ENCODE measurements around the gene SEPTIN5. TPM values are rescaled to one million over a fixed set of nuclear protein-coding genes. Genes with fewer than 3 reads are reported as not detected.

The SEPTIN5 gene
- total RNA-seq, 1 donor from 2014 or later: 32.0 TPM

DNA sequence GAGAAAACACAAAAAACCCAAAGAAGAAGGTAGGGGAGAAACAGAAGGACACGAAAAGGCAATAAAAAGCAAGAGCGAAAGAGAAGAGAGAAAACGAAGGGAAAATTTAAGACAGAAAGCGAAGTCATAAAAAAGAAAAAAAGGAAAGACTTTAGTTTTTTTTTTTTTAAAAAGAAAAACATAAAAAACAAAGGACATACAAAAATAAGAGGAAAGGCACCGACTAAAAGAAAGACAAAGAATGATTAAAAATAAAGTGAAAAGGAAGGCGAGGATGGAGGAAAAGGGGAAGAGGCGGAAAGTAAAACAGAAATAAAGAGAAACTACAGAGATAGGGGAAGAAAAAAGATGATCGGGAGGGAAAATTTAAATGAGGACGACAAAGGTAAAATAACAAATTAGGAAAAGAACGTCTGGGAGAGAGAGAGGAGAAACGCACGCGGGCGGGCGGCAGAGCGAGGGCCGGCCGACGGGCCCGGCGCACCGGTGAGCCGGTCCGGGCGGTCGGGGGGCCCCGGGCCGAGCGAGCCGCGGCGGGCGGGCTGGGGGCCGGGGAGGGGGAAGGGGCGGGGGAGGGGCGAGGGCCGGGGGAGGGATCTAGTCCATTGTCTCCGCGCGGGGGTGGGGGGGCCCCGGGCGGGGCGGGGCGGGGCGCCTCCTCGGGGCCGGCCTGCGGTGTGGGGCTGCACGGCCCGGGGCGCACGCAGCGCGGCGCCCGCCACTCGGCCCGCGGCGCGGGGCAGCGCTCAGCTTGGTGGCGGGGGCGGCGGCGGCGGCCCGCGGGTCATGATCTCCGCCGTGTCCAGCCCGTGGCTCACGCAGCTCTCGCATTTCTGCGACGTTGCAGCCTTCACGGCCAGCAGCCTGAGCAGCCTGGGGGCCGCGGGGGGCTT is 46.0 kb downstream of the SEPTIN5 start, which contains the start of gene TBX1:
Gene TBX1, plus strand, starts transcription at position 721 of the 893 bp plus-strand sequence. Its CDS starts 66 bp downstream, at position 787.
- TF ChIP-seq, protein P1, sequence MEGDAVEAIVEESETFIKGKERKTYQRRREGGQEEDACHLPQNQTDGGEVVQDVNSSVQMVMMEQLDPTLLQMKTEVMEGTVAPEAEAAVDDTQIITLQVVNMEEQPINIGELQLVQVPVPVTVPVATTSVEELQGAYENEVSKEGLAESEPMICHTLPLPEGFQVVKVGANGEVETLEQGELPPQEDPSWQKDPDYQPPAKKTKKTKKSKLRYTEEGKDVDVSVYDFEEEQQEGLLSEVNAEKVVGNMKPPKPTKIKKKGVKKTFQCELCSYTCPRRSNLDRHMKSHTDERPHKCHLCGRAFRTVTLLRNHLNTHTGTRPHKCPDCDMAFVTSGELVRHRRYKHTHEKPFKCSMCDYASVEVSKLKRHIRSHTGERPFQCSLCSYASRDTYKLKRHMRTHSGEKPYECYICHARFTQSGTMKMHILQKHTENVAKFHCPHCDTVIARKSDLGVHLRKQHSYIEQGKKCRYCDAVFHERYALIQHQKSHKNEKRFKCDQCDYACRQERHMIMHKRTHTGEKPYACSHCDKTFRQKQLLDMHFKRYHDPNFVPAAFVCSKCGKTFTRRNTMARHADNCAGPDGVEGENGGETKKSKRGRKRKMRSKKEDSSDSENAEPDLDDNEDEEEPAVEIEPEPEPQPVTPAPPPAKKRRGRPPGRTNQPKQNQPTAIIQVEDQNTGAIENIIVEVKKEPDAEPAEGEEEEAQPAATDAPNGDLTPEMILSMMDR (IDR thresholded peaks at IDR 0.05; ENCODE audit: unreplicated experiment): no peak
- H3K9me3 Mint-ChIP-seq (ENCODE audit: low read depth): no peaks in the 10 kb centered on the region
- H3K36me3 Mint-ChIP-seq (ENCODE audit: insufficient read depth): peaks cover 1% of the 10 kb centered on the region
- H3K4me1 Mint-ChIP-seq (ENCODE audit: low read depth): peaks cover 13% of the 10 kb centered on the region
- H3K27me3 Mint-ChIP-seq: peaks cover 67% of the 10 kb centered on the region
- no peak for DNase-seq (ENCODE audit: low spot score, unreplicated experiment)
- H3K27ac Mint-ChIP-seq: peak within 1 kb of the TSS; percentile 13
- H3K4me3 Mint-ChIP-seq (ENCODE audit: low read depth): peak within 1 kb of the TSS; percentile 70

DNA sequence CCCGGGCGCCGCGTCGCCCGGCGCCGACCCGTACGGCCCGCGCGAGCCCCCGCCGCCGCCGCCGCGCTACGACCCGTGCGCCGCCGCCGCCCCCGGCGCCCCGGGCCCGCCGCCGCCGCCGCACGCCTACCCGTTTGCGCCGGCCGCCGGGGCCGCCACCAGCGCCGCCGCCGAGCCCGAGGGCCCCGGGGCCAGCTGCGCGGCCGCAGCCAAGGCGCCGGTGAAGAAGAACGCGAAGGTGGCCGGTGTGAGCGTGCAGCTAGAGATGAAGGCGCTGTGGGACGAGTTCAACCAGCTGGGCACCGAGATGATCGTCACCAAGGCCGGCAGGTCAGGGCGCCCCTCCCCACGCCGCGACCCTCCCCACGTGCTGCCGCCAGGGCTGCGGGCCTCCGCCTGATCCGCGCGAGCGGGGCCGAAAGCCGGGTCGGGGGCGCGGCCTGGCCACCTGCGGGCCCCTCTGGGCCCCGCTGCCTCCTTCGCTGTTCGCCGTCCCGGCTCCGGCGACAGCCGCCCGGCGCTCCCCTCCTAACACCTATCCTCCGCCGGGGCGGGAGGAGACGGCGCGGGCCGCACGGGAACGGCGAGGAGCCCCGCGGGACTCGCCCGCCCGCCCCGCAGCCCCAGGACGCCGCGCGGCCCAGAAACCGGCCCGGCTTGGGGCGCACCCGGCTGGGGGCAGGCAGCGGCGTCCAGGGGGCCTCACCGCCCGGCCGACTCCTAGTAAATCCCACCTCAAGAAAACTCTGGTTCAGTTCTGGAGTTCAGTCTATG is 46.8 kb downstream of the SEPTIN5 start:
- no peak for DNase-seq (ENCODE audit: low spot score, unreplicated experiment)
- Mint-ChIP-seq H3K36me3 (ENCODE audit: insufficient read depth) (peaks cover 1% of the 10 kb centered on the region), H3K27me3 (peaks cover 65% of the 10 kb centered on the region)

DNA sequence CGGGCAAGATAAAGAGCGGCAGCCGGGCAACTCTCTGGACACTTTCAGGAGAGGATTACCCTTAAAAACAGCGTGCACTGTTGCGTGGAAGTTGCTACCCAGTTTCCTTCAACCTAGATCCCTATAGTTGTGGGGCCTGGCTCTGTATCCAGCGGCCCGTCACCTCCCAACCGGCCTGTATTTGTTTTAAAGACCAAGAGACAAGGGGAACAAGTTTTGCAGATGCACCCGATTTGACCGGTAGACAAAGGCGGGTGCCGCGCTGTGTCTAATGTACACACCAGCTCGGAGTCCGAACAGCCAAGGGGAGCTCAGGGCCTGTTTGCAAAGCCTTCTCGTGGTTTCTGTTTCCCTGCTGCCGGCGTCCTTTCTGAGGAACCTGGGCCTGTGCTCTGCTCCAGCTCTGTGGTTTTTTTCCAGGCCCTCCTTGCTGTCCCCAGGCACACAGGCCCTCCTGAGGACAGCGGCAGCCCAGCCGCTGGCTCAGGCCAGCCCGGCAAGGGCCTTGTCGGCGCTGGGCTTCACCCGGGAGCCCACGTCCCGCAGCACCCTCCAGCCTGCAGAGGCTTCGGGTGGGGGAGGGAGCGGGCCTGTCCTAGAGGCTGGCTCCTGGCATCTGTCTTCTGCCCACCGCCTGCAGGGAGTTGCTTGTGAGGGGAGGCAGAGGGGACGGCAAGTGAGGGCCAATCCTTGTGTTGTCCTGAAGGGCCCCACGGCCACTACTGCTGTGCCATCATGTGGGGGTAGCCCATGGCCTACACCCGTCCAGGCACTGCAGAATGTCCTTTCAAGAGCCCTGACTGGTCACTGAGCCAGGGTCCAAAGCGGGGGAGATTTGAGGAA is 47.6 kb downstream of the SEPTIN5 start:
- H3K27ac Mint-ChIP-seq: no peak overlapping the region
- TF ChIP-seq, protein P1 (IDR thresholded peaks at IDR 0.05; ENCODE audit: unreplicated experiment): no peak
- H3K27me3 Mint-ChIP-seq: peaks cover 61% of the 10 kb centered on the region
- peaks cover 1% of the 10 kb centered on the region for H3K36me3 Mint-ChIP-seq (ENCODE audit: insufficient read depth)
- peak overlapping the region; percentile 70 for H3K4me3 Mint-ChIP-seq (ENCODE audit: low read depth)
- no peaks in the 10 kb centered on the region for H3K9me3 Mint-ChIP-seq (ENCODE audit: low read depth)
- DNase-seq (ENCODE audit: low spot score, unreplicated experiment): no peak
- peaks cover 12% of the 10 kb centered on the region for H3K4me1 Mint-ChIP-seq (ENCODE audit: low read depth)

More for the DNA sequence above, 46.8 kb downstream of the SEPTIN5 start:
- Mint-ChIP-seq H3K4me1 (ENCODE audit: low read depth) (peaks cover 12% of the 10 kb centered on the region), H3K4me3 (ENCODE audit: low read depth) (peak overlapping the region; percentile 70), H3K27ac (no peak overlapping the region), H3K9me3 (ENCODE audit: low read depth) (no peaks in the 10 kb centered on the region)
- TF ChIP-seq, protein P1 (IDR thresholded peaks at IDR 0.05; ENCODE audit: unreplicated experiment): no peak

DNA sequence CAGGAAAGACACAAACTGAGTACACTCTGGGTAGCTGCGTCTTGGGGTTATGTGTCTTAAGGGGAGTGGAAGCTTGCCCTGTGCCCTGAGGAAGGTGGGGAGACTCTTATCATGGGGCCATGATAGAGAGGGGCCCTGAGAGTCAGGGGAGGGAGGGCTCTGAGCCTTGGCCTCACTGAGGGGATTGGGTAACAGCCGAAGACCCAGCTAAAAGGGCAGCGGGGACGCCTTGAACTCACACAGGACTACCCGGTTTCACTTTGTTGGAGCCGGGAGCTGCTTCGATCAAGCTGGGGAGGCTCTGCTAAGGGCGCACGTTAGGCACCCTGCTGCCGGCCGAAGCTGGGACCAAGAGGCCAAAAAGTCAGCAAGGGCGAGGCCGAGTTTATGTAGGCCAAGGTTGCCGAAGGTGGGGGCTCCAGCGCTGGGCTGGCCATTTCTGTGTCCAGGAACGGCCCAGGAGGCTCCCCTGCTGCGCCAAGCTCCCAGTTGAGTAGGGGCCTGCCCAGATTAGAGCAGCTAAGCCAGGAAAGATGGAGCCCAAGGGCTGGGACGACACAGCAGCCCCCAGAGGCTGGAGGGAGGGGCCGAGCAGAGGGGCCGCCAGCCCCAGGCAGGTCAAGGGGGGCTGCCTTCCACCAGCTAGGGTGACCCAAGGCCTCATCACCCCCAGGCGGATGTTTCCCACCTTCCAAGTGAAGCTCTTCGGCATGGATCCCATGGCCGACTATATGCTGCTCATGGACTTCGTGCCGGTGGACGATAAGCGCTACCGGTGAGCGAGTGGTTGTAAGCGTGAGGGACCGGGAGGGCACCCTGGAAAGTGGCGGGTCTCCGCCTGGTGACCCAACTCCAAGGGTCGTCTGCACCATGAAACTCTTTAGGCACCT is 48.5 kb downstream of the SEPTIN5 start:
- Mint-ChIP-seq H3K27ac (no peak overlapping the region), H3K4me3 (ENCODE audit: low read depth) (no peak overlapping the region), H3K27me3 (peaks cover 61% of the 10 kb centered on the region), H3K4me1 (ENCODE audit: low read depth) (peaks cover 12% of the 10 kb centered on the region), H3K9me3 (ENCODE audit: low read depth) (no peaks in the 10 kb centered on the region), H3K36me3 (ENCODE audit: insufficient read depth) (peaks cover 1% of the 10 kb centered on the region)
- TF ChIP-seq, protein P1 (IDR thresholded peaks at IDR 0.05; ENCODE audit: unreplicated experiment): no peak
- no peak for DNase-seq (ENCODE audit: low spot score, unreplicated experiment)

Data from progenitor cell of endocrine pancreas (in vitro differentiated cells).